Keratinocyte (primary cell): ENCODE results near the gene LDLRAD4. TPM values are rescaled to one million over a fixed set of nuclear protein-coding genes. Genes with fewer than 3 reads are reported as not detected.

Experiments
- DNase-seq: peaks from one replicate; pipeline ENCODE4 v3.0.0-alpha.2; 2011; ENCODE audit warnings: low read depth, missing footprints, low spot score
- FAIRE-seq: peaks from 2 replicates; lab custom pipeline; 2011; peaks lifted over from hg19 to GRCh38; lab: Jason Lieb, UNC
- H2AFZ ChIP-seq: 2 replicates; pipeline ENCODE4 v1.6.0; 2012; ENCODE audit warnings: low read length, control low read depth, inconsistent platforms; ENCODE audit not compliant: control insufficient read depth
- H3K27ac ChIP-seq: 2 replicates; pipeline ENCODE4 v1.5.1; 2011; ENCODE audit warnings: low read length; ENCODE audit not compliant: control insufficient read depth, insufficient read depth
- H3K27me3 ChIP-seq: 3 replicates; pipeline ENCODE4 v1.6.0; 2011; ENCODE audit warnings: low read length; ENCODE audit not compliant: control insufficient read depth, insufficient read depth; ENCODE audit errors: extremely low read depth
- H3K36me3 ChIP-seq, 2 experiments: 2 replicates in 1 of 2; 3 replicates in 1 of 2; pipeline ENCODE4 v1.5.1; 2011; ENCODE audit warnings: low read length in 2 of 2, mild to moderate bottlenecking in 1 of 2; ENCODE audit not compliant: control insufficient read depth in 2 of 2, insufficient read depth in 2 of 2; ENCODE audit errors: extremely low read depth in 1 of 2
- H3K4me1 ChIP-seq: 3 replicates; pipeline ENCODE4 v1.5.1; 2011; ENCODE audit warnings: low read length; ENCODE audit not compliant: control insufficient read depth, insufficient read depth; ENCODE audit errors: extremely low read depth
- H3K4me2 ChIP-seq: 3 replicates; pipeline ENCODE4 v1.6.0; 2011; ENCODE audit warnings: low read depth, low read length; ENCODE audit not compliant: control insufficient read depth, insufficient read depth; ENCODE audit errors: extremely low read depth
- H3K4me3 ChIP-seq, 3 experiments: fragments of 200-600 bp in 1 of 3; sonication (generic) in 1 of 3; 2 replicates in 2 of 3; 3 replicates in 1 of 3; pipeline ENCODE4 v1.5.1; 2011 to 2016; ENCODE audit warnings: low read length in 3 of 3, mild to moderate bottlenecking in 3 of 3, control low read depth in 2 of 3, inconsistent platforms in 1 of 3, low read depth in 1 of 3, mixed read lengths in 1 of 3, mixed run types in 1 of 3, moderate library complexity in 1 of 3; ENCODE audit not compliant: control insufficient read depth in 2 of 3, insufficient read depth in 2 of 3; ENCODE audit errors: extremely low read depth in 1 of 3
- H3K79me2 ChIP-seq: 2 replicates; pipeline ENCODE4 v1.6.0; 2012; ENCODE audit warnings: low read length; ENCODE audit not compliant: control insufficient read depth, insufficient read depth
- H3K9ac ChIP-seq: 3 replicates; pipeline ENCODE4 v1.6.0; 2011; ENCODE audit warnings: low read length; ENCODE audit not compliant: control insufficient read depth, insufficient read depth; ENCODE audit errors: extremely low read depth
- H3K9me1 ChIP-seq: 3 replicates; pipeline ENCODE4 v1.6.0; 2011; ENCODE audit warnings: low read length; ENCODE audit not compliant: control insufficient read depth, insufficient read depth; ENCODE audit errors: extremely low read depth
- H3K9me3 ChIP-seq: 2 replicates; pipeline ENCODE4 v1.5.1; 2012; ENCODE audit warnings: low read depth, low read length; ENCODE audit not compliant: control insufficient read depth
- H4K20me1 ChIP-seq: 3 replicates; pipeline ENCODE4 v1.6.0; 2011; ENCODE audit warnings: low read length; ENCODE audit not compliant: control insufficient read depth, insufficient read depth; ENCODE audit errors: extremely low read depth
- EZH2 ChIP-seq: IDR thresholded peaks from one replicate; pipeline ENCODE4 v1.6.1; 2012; ENCODE audit warnings: inconsistent platforms, mild to moderate bottlenecking, low read length, moderate library complexity
- dilution Hi-C: fragments of 300-500 bp; cut with MboI; formaldehyde crosslinking; loops from one replicate; pipeline ENCODE4 v1.7.0; 2020; ENCODE audit warnings: low sequenced_read_pairs; ENCODE audit not compliant: extremely low pct_ligation_motif_present
- polyA plus RNA-seq, 5 experiments: library from polyadenylated mRNA; depleted of rRNA in 3 of 5; stranded (reverse) in 3 of 5; stranded (forward) in 1 of 5; unstranded in 1 of 5; fragments of >200 nt; gene quantifications; 1 replicate in 1 of 5; 2 replicates in 3 of 5; 3 replicates in 1 of 5; pipeline versions ENCODE4 v1.2.1 to v1.2.3, GENCODE V29; 2011 to 2012; ENCODE audit warnings: missing spikeins in 2 of 5, low read depth in 1 of 5, low replicate concordance in 1 of 5
- TF ChIP-seq, protein P1 (sequence below), 3 experiments: IDR thresholded peaks in 1 of 3; conservative IDR thresholded peaks in 1 of 3; optimal IDR thresholded peaks in 1 of 3; 2 replicates in 2 of 3; 3 replicates in 1 of 3; pipeline versions ENCODE3 to v1.5.1; 2011; ENCODE audit warnings: low read length in 3 of 3, mild to moderate bottlenecking in 3 of 3, moderate library complexity in 2 of 3, control low read depth in 1 of 3, inconsistent platforms in 1 of 3; ENCODE audit not compliant: insufficient read depth in 2 of 3; ENCODE audit errors: extremely low read depth in 1 of 3

LDLRAD4 gene
- polyA plus RNA-seq, 1 donor (not counting 4 experiments of a cell fraction or from before 2014, with no cell fraction given) = not detected

DNA sequence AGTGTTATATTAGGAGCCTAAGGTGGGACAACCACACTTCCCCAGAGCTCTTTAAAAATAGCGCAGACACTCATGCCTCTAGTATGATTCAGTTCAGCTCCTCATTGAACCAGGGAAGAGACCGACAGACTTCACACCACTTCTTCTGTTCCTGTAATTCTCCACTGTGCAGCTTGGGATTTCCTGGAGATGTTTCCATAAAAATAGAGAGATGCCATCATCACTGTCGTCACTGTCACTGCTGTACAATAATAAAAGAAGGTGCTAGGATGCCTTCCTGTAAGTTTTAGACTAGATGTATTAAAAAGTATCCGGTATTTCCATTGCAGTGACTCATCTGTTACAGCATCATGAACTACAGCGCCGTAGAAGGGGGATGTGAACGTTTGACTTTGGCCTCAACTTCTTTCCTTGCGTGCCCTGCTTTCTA is 396.9 kb downstream of the LDLRAD4 start:
- H3K27me3 ChIP-seq = peaks cover 41% of the 10 kb centered on the region
- H3K4me1 ChIP-seq = peaks cover 9% of the 10 kb centered on the region
- no peak overlapping the region for H3K27ac ChIP-seq
- H3K4me2 ChIP-seq = no peak overlapping the region
- H4K20me1 ChIP-seq = no peaks in the 10 kb centered on the region
- DNase-seq (no peak), FAIRE-seq (no peak)
- dilution Hi-C loops = no loop called here
- no peaks in the 10 kb centered on the region for H3K36me3 ChIP-seq
- no peaks in the 10 kb centered on the region for H3K79me2 ChIP-seq
- no peak overlapping the region for H3K9ac ChIP-seq
- H2AFZ ChIP-seq = no peak overlapping the region
- H3K4me3 ChIP-seq = no peak overlapping the region
- H3K9me1 ChIP-seq = no peaks in the 10 kb centered on the region
- TF ChIP-seq, protein P1, sequence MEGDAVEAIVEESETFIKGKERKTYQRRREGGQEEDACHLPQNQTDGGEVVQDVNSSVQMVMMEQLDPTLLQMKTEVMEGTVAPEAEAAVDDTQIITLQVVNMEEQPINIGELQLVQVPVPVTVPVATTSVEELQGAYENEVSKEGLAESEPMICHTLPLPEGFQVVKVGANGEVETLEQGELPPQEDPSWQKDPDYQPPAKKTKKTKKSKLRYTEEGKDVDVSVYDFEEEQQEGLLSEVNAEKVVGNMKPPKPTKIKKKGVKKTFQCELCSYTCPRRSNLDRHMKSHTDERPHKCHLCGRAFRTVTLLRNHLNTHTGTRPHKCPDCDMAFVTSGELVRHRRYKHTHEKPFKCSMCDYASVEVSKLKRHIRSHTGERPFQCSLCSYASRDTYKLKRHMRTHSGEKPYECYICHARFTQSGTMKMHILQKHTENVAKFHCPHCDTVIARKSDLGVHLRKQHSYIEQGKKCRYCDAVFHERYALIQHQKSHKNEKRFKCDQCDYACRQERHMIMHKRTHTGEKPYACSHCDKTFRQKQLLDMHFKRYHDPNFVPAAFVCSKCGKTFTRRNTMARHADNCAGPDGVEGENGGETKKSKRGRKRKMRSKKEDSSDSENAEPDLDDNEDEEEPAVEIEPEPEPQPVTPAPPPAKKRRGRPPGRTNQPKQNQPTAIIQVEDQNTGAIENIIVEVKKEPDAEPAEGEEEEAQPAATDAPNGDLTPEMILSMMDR (optimal IDR thresholded peaks at IDR 0.05 in 1 of 3, IDR thresholded peaks at IDR 0.05 in 1 of 3, conservative IDR thresholded peaks at IDR 0.05 in 1 of 3; ENCODE audit: extremely low read depth in 1 of 3, insufficient read depth in 2 of 3, low read length in 3 of 3) = no peak
- no peak for TF ChIP-seq EZH2
- H3K9me3 ChIP-seq = no peaks in the 10 kb centered on the region

DNA sequence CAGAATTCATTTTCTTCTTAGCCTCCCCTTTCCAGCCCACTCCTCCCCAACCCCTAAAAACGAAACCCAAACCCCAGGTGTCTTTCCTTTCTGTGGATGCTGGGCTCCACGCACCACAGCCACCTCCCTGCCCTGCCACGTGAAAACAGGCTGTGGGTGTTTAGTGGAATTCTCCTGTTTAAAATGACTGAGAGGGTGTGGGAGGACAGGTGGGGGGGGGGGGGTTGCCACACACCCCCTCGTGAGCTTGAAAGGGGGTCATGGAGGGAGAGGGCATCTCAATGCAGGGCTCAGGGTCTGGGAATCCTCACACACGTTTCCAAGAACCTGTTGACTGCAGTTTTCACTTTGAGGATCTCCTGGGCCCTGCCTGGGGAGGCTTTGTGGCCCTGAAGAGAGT is 397.5 kb downstream of the LDLRAD4 start:
- peaks cover 9% of the 10 kb centered on the region for H3K4me1 ChIP-seq
- H3K27me3 ChIP-seq = peaks cover 35% of the 10 kb centered on the region
- H3K9ac ChIP-seq = no peak overlapping the region
- no peak overlapping the region for H3K4me2 ChIP-seq
- no peaks in the 10 kb centered on the region for H4K20me1 ChIP-seq
- no peak for FAIRE-seq
- TF ChIP-seq EZH2 = no peak
- TF ChIP-seq, protein P1 (optimal IDR thresholded peaks at IDR 0.05 in 1 of 3, IDR thresholded peaks at IDR 0.05 in 1 of 3, conservative IDR thresholded peaks at IDR 0.05 in 1 of 3; ENCODE audit: extremely low read depth in 1 of 3, insufficient read depth in 2 of 3, low read length in 3 of 3) = no peak
- H3K79me2 ChIP-seq = no peaks in the 10 kb centered on the region
- no peak overlapping the region for H3K4me3 ChIP-seq
- no peak for DNase-seq
- H3K36me3 ChIP-seq = no peaks in the 10 kb centered on the region
- H2AFZ ChIP-seq = no peak overlapping the region
- no peaks in the 10 kb centered on the region for H3K9me1 ChIP-seq
- H3K9me3 ChIP-seq = no peaks in the 10 kb centered on the region
- H3K27ac ChIP-seq = no peak overlapping the region
- dilution Hi-C loops = no loop called here
